Endodermal cell (in vitro differentiated cells): ENCODE measurements around the gene C10orf67. TPM values are rescaled to one million over a fixed set of nuclear protein-coding genes. Genes with fewer than 3 reads are reported as not detected.
"Not testable (repeated sequence)": the region's sequence is repeated elsewhere in the genome, so short reads cannot be mapped to it uniquely, and the experiment has no call there.

ENCODE experiments used
- DNase-seq: peaks from one replicate; pipeline ENCODE4 v3.0.0-alpha.2; 2017
- H3K27ac ChIP-seq: 2 replicates; pipeline ENCODE4 v1.5.1; 2013; ENCODE audit warnings: mild to moderate bottlenecking, low read depth, low read length, moderate library complexity
- H3K27me3 ChIP-seq: 2 replicates; pipeline ENCODE4 v1.6.1; 2013; ENCODE audit warnings: mild to moderate bottlenecking, low read length, moderate library complexity; ENCODE audit not compliant: insufficient read depth, control insufficient read depth, poor library complexity, severe bottlenecking
- H3K36me3 ChIP-seq: 2 replicates; pipeline ENCODE4 v1.7.0; 2013; ENCODE audit warnings: mild to moderate bottlenecking, low read length, moderate library complexity; ENCODE audit not compliant: control insufficient read depth, insufficient read depth
- H3K4me1 ChIP-seq: one replicate; pipeline ENCODE4 v1.7.0; 2013; ENCODE audit warnings: low read length; ENCODE audit not compliant: control insufficient read depth, insufficient read depth
- H3K4me3 ChIP-seq: 2 replicates; pipeline ENCODE4 v1.5.1; 2013; ENCODE audit warnings: mild to moderate bottlenecking, low read length, moderate library complexity
- H3K9ac ChIP-seq: 2 replicates; pipeline ENCODE4 v1.6.1; 2013; ENCODE audit warnings: mild to moderate bottlenecking, low read length, moderate library complexity; ENCODE audit not compliant: poor library complexity, severe bottlenecking; ENCODE audit errors: extremely low read depth
- H3K9me3 ChIP-seq: 2 replicates; pipeline ENCODE4 v1.6.1; 2013; ENCODE audit warnings: mild to moderate bottlenecking, low read length, moderate library complexity; ENCODE audit not compliant: control insufficient read depth
- H3K27ac Mint-ChIP-seq: 2 replicates; pipeline ENCODE4 v1.8.0; 2020; ENCODE audit warnings: mixed read lengths
- H3K27me3 Mint-ChIP-seq: 2 replicates; pipeline ENCODE4 v1.8.0; 2021; ENCODE audit warnings: mild to moderate bottlenecking, mixed read lengths; ENCODE audit not compliant: insufficient read depth
- H3K36me3 Mint-ChIP-seq: 2 replicates; pipeline ENCODE4 v1.8.0; 2020; ENCODE audit warnings: low read depth, mixed read lengths
- H3K4me1 Mint-ChIP-seq: 2 replicates; pipeline ENCODE4 v1.8.0; 2020; ENCODE audit warnings: mixed read lengths
- H3K4me3 Mint-ChIP-seq: 2 replicates; pipeline ENCODE4 v1.8.0; 2020; ENCODE audit warnings: mild to moderate bottlenecking, moderate library complexity, mixed read lengths
- H3K9me3 Mint-ChIP-seq: 2 replicates; pipeline ENCODE4 v1.8.0; 2020; ENCODE audit warnings: mild to moderate bottlenecking, mixed read lengths
- CTCF ChIP-seq: fragments of 200-600 bp; sonication (generic); conservative IDR thresholded peaks from 2 replicates; pipeline ENCODE4 v1.5.0; 2021; ENCODE audit warnings: antibody characterized with exemption, mild to moderate bottlenecking
- WGBS, 2 experiments: methylation state at CpG; one replicate each; pipeline versions ENCODE4 v1.1.5 to v1.1.7; 2013; ENCODE audit warnings: missing lambda C conversion rate in 2 of 2, mixed read lengths in 1 of 2; ENCODE audit not compliant: insufficient coverage in 1 of 2, insufficient read length in 1 of 2; 5-methylcytosine and 5-hydroxymethylcytosine counted together
- total RNA-seq, 2 donors: library from RNA; stranded (reverse); fragmentation: NEBNext Ultra II Directional in 1 of 2; extraction: Animal tissue kit (Norgen Biotek cat#: 25700) in 1 of 2; gene quantifications; 2 replicates in 1 of 2; 3 replicates in 1 of 2; pipeline ENCODE4 v1.2.1, GENCODE V29; 2021

C10orf67 gene
- total RNA-seq, 2 donors from 2014 or later = not detected

DNA sequence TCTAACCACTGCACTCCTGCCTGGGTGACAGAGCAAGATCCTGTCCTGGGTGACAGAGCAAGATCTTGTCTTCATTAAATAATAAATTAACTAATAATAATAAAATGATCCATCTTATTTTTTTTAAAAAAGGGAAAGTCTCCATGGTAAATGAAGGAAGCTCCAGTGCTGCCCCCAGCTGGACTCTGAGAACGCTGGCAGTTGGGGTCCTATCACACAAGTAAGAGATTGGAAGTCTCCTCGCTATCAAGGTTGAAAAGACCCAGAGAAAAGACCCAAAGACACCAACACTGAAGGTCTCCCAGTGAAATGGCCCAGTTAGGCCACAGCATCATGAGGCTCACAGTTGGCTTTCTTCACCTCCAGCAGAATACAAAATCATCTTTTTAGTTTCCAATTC is 13.8 kb upstream of the C10orf67 start:
- no peaks in the 10 kb centered on the region for H3K36me3 ChIP-seq
- H3K36me3 Mint-ChIP-seq = no peaks in the 10 kb centered on the region

GRCh38 chr10:23354630-23355279 is 10.2 kb upstream of the C10orf67 start:
- no peaks in the 10 kb centered on the region for H3K4me1 ChIP-seq
- H3K27me3 Mint-ChIP-seq = peaks cover 1% of the 10 kb centered on the region
- WGBS, 2 experiments = 86 to 94% methylated on average over 4 to 5 of the region's 5 CpGs
- no peak overlapping the region for H3K4me3 Mint-ChIP-seq
- H3K4me1 Mint-ChIP-seq = no peaks in the 10 kb centered on the region
- no peak overlapping the region for H3K4me3 ChIP-seq
- TF ChIP-seq CTCF = no peak
- H3K9ac ChIP-seq = no peak overlapping the region
- DNase-seq = no peak
- H3K36me3 Mint-ChIP-seq = no peaks in the 10 kb centered on the region
- H3K27me3 ChIP-seq = no peaks in the 10 kb centered on the region
- H3K9me3 ChIP-seq = no peaks in the 10 kb centered on the region
- no peak overlapping the region for H3K27ac Mint-ChIP-seq
- H3K27ac ChIP-seq = no peak overlapping the region
- no peaks in the 10 kb centered on the region for H3K36me3 ChIP-seq
- no peaks in the 10 kb centered on the region for H3K9me3 Mint-ChIP-seq

More for the DNA sequence above, 13.8 kb upstream of the C10orf67 start:
- WGBS, 2 experiments = 61 to 66% methylated on average over 2 of the region's 2 CpGs
- Histone ChIP-seq H3K4me1 (no peaks in the 10 kb centered on the region), H3K4me3 (no peak overlapping the region), H3K27me3 (no peaks in the 10 kb centered on the region), H3K27ac (no peak overlapping the region), H3K9me3 (no peaks in the 10 kb centered on the region), H3K9ac (no peak overlapping the region)
- Mint-ChIP-seq H3K9me3 (no peaks in the 10 kb centered on the region), H3K4me3 (no peak overlapping the region), H3K27ac (no peak overlapping the region), H3K27me3 (no peaks in the 10 kb centered on the region), H3K4me1 (no peaks in the 10 kb centered on the region)
- no peak for DNase-seq
- peak; percentile 72 for TF ChIP-seq CTCF

DNA sequence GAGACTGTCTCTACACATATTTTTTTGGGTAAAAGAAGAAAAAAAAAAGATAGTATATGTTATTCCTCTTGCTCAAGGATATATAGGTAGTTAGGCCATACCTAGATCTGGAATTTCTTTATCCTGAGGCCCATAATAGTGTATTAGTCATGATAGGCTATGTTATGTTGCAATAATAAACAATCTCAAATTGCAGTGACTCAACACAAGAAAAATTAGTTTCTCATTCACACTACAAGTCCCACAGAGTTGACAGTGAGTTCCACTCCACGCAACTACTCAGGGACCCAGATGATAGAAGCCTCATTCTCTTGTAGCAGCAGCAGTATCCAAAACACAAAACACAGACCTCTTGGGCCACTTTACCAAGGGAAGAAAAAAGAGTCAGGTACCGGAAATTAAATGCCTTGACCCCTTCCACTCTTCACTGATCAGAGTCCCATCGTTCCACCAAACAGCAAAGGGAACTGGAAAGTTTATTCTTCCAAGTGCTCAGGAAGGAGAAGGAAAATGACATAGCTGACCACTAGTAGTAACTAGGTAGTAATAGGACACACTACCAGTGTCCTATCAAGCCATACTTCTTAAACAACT is 7.4 kb upstream of the C10orf67 start:
- H3K27me3 Mint-ChIP-seq = peaks cover 1% of the 10 kb centered on the region
- H3K27ac ChIP-seq = no peak overlapping the region
- TF ChIP-seq CTCF = no peak
- H3K36me3 Mint-ChIP-seq = no peaks in the 10 kb centered on the region
- H3K4me1 ChIP-seq = no peaks in the 10 kb centered on the region
- H3K27me3 ChIP-seq = no peaks in the 10 kb centered on the region
- no peak overlapping the region for H3K4me3 Mint-ChIP-seq
- DNase-seq = no peak
- H3K27ac Mint-ChIP-seq = no peak overlapping the region
- H3K9me3 ChIP-seq = no peaks in the 10 kb centered on the region
- no peak overlapping the region for H3K9ac ChIP-seq
- H3K36me3 ChIP-seq = no peaks in the 10 kb centered on the region
- H3K4me1 Mint-ChIP-seq = no peaks in the 10 kb centered on the region
- H3K9me3 Mint-ChIP-seq = no peaks in the 10 kb centered on the region
- 91 to 100% methylated on average over 1 to 3 of the region's 3 CpGs for WGBS, 2 experiments
- H3K4me3 ChIP-seq = no peak overlapping the region

DNA sequence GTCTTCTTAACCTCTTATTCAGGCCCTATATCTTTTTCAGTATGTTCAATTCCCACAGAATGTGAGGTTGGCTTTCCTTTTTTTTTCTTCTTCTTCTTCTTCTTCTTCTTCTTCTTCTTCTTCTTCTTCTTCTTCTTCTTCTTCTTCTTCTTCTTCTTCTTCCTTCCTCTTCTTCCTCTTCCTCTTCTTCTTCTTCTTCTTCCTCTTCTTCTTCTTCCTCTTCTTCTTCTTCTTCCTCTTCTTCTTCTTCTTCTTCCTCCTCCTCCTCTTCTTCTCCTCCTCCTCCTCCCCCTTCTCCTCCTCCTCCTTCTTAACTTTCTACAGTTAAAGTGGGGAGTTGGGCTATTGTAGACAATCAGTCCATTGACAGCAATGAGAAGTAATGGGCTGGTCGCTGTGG is 6.1 kb upstream of the C10orf67 start:
- not testable (repeated sequence) for H3K9me3 ChIP-seq, H3K36me3 ChIP-seq, H3K4me3 ChIP-seq, DNase-seq, H3K27me3 Mint-ChIP-seq, H3K4me3 Mint-ChIP-seq, H3K27ac ChIP-seq, H3K9me3 Mint-ChIP-seq, H3K27me3 ChIP-seq, H3K4me1 Mint-ChIP-seq, H3K36me3 Mint-ChIP-seq, H3K9ac ChIP-seq, H3K4me1 ChIP-seq, H3K27ac Mint-ChIP-seq
- 79 to 100% methylated on average over 1 of the region's 1 CpG for WGBS, 2 experiments
